SK-N-MC (cell line): Measurements from ENCODE around the gene GNAQ.

Experiments
- EZH2 ChIP-seq: fragments of 200-600 bp; sonication (generic); IDR thresholded peaks from one replicate; pipeline ENCODE4 v1.6.1; 2017; ENCODE audit warnings: antibody characterized with exemption
- POLR2AphosphoS5 ChIP-seq: IDR thresholded peaks from 2 replicates; pipeline ENCODE4 v1.6.1; 2012; ENCODE audit warnings: mild to moderate bottlenecking, low read depth, low read length, borderline replicate concordance

DNA sequence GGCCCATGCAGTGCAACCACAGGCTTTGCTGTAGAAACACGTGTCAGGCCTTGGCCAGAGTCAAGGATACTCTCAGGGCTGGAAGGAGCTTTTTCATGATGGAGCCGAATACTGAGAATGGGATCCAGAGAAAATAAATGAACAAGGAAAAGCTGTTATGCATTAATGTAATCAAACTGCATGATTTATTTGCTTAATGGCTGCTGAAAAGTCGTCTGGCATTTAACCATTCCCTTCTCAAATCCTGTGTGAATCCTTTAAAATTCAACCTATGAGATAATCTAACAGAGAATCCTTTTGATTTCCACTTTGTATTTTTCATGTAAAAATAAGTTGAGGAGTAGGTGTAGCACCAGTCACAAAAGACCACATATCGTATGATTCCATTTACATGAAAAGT lies 359.4 kb downstream of the GNAQ start:
- TF ChIP-seq EZH2 (no peak), POLR2AphosphoS5 (no peak)
